Sigmoid colon (tissue), 7 donors: Measurements from ENCODE around the gene CITED1. TPM values are rescaled to one million over a fixed set of nuclear protein-coding genes. Genes with fewer than 3 reads are reported as not detected.

Experiments used
- DNase-seq: peaks from one replicate; pipeline ENCODE4 v3.0.0-alpha.2; 2019
- H3K27ac ChIP-seq, 4 donors: fragments of 200-600 bp; sonication (generic); one replicate each; pipeline ENCODE4 v1.5.1; 2016 to 2019; ENCODE audit warnings: mild to moderate bottlenecking in 1 of 4
- H3K27me3 ChIP-seq, 3 donors: fragments of 200-600 bp; sonication (generic); one replicate each; pipeline ENCODE4 v1.5.1; 2019; ENCODE audit warnings: mild to moderate bottlenecking in 1 of 3
- H3K36me3 ChIP-seq, 4 donors: fragments of 200-600 bp; sonication (generic); one replicate each; pipeline ENCODE4 v1.5.1; 2016 to 2019
- H3K4me1 ChIP-seq, 4 donors: fragments of 200-600 bp; sonication (generic); one replicate each; pipeline ENCODE4 v1.5.1; 2017 to 2019
- H3K4me3 ChIP-seq, 4 donors: fragments of 200-600 bp; sonication (generic); one replicate each; pipeline ENCODE4 v1.5.1; 2017 to 2019; ENCODE audit warnings: mild to moderate bottlenecking in 2 of 4, moderate library complexity in 1 of 4
- H3K9me3 ChIP-seq, 4 donors: fragments of 200-600 bp in 3 of 4; sonication (generic) in 3 of 4; one replicate each; pipeline versions ENCODE4 v1.5.1 to v1.6.1; 2013 to 2019
- EP300 ChIP-seq, 4 donors: sonication (generic); formaldehyde crosslinking; IDR thresholded peaks; one replicate each; pipeline ENCODE4 v1.6.1; 2017; ENCODE audit warnings: antibody characterized with exemption in 4 of 4
- POLR2A ChIP-seq, 2 donors: fragments of 450-650 bp; IDR thresholded peaks; one replicate each; pipeline ENCODE4 v1.6.1; 2016; ENCODE audit warnings: antibody characterized with exemption in 2 of 2, mild to moderate bottlenecking in 2 of 2, moderate library complexity in 2 of 2
- POLR2AphosphoS5 ChIP-seq, 4 donors: sonication (generic); formaldehyde crosslinking; IDR thresholded peaks; one replicate each; pipeline ENCODE4 v1.6.1; 2017; ENCODE audit warnings: antibody characterized with exemption in 4 of 4
- WGBS, 2 donors: extraction: QIAGEN DNeasy Blood & Tissue Kit; methylation state at CpG; one replicate each; pipeline ENCODE4 v1.1.7; 2013; 5-methylcytosine and 5-hydroxymethylcytosine counted together
- intact Hi-C: fragments of 100-400 bp; cut with DNase I; formaldehyde crosslinking; loops from one replicate; pipeline ENCODE4 v1.15.1; 2023
- polyA plus RNA-seq, 3 donors: library from polyadenylated mRNA; stranded (reverse); fragments of 200-250 nt; gene quantifications; one replicate each; pipeline ENCODE4 v1.2.3, GENCODE V29; 2013
- total RNA-seq, 4 donors: library from RNA; depleted of rRNA; stranded (reverse); fragments of >200 nt; gene quantifications; one replicate each; pipeline ENCODE4 v1.1.0, GENCODE V29; 2016
- TF ChIP-seq, protein P1 (sequence below), 4 experiments: fragments of 450-650 bp in 3 of 4; fragments of 200-600 bp in 1 of 4; IDR thresholded peaks; one replicate each; pipeline ENCODE4 v1.5.1; 2016 to 2019; ENCODE audit warnings: antibody characterized with exemption in 4 of 4, mild to moderate bottlenecking in 3 of 4, moderate library complexity in 2 of 4
- donor health status: healthy with polysubstance abuse.
- donor health status: Bipolar disorder and iron deficiency.
- donor health status: healthy.

Gene CITED1
- total and polyA plus RNA-seq, 7 donors: 0.52 to 2.4 (median 0.99) TPM; not detected in 4

DNA sequence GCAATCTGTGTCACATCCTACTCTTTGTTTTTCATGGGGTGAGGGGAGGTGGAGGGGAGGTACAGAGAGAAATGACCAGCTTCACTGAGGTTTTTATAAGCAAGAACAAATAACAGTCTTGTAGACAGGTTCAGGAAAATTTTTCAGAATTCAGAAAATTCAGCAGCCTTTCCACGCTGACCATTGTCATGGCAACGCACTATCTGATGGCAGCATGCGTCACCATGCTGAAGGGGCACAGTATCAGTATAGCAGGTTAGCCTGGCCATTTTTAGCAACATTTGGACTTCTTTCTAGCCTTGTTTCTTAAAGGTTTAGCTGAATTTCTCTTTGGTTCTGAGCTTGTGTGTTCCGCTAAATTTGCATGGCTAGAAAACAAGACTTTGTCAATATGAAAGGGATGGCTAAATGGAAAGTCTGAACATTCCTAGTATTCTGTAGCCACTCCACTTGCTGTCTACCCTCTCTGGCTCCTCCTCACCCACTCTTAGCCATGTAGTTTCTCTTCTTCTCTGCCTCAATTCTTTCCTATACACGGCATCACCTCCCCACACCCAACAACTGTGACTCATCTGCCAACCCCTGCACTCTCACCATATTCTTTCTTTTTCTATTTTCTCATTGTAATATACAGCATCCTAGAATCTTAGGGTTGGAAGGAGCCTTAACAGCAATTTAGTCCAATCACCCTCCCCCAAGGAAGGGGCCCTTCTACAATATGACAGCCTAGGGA, 42.7 kb upstream of the CITED1 start:
- no peak for TF ChIP-seq EP300 (IDR thresholded peaks at IDR 0.05)
- TF ChIP-seq, protein P1, sequence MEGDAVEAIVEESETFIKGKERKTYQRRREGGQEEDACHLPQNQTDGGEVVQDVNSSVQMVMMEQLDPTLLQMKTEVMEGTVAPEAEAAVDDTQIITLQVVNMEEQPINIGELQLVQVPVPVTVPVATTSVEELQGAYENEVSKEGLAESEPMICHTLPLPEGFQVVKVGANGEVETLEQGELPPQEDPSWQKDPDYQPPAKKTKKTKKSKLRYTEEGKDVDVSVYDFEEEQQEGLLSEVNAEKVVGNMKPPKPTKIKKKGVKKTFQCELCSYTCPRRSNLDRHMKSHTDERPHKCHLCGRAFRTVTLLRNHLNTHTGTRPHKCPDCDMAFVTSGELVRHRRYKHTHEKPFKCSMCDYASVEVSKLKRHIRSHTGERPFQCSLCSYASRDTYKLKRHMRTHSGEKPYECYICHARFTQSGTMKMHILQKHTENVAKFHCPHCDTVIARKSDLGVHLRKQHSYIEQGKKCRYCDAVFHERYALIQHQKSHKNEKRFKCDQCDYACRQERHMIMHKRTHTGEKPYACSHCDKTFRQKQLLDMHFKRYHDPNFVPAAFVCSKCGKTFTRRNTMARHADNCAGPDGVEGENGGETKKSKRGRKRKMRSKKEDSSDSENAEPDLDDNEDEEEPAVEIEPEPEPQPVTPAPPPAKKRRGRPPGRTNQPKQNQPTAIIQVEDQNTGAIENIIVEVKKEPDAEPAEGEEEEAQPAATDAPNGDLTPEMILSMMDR (IDR thresholded peaks at IDR 0.05): no peak
- TF ChIP-seq POLR2A (IDR thresholded peaks at IDR 0.05): no peak
- TF ChIP-seq POLR2AphosphoS5 (IDR thresholded peaks at IDR 0.05): no peak
- no peaks in the 10 kb centered on the region for H3K27me3 ChIP-seq
- H3K4me3 ChIP-seq: no peak overlapping the region
- WGBS, 2 donors: 95 to 96% methylated on average over 5 of the region's 5 CpGs
- H3K27ac ChIP-seq: no peak overlapping the region
- intact Hi-C loops: no loop called here
- peaks cover 0 to 3% (median 0%) of the 10 kb centered on the region in 4 donors for H3K36me3 ChIP-seq
- no peak for DNase-seq
- H3K4me1 ChIP-seq: no peaks in the 10 kb centered on the region
- no peaks in the 10 kb centered on the region for H3K9me3 ChIP-seq

DNA sequence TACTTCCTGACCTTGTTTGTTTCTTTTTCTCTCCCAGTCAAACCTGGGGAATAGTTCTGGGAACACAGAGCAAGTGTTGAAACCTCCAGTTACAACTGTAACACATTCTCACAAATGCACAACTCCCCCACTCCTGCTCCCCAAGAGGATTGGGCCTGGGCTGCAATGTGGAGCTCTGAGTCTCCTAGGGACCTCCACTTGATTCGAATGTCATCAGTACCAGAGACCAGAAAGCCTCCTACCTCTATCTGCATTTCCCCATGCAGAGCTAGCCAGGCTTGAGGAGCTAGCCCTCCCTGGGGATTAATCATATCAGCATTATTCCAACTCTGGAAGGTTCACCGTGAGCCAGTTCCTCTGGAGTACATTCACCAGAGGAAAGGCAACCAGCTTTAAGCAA, 41.7 kb upstream of the CITED1 start:
- intact Hi-C loops: no loop called here
- Histone ChIP-seq H3K4me1 (no peaks in the 10 kb centered on the region), H3K4me3 (no peak overlapping the region), H3K27ac (no peak overlapping the region), H3K36me3 (peaks cover 0 to 3% (median 0%) of the 10 kb centered on the region in 4 donors), H3K27me3 (no peaks in the 10 kb centered on the region), H3K9me3 (no peaks in the 10 kb centered on the region)
- TF ChIP-seq POLR2A (IDR thresholded peaks at IDR 0.05) (no peak), POLR2AphosphoS5 (IDR thresholded peaks at IDR 0.05) (no peak), EP300 (IDR thresholded peaks at IDR 0.05) (no peak)
- TF ChIP-seq, protein P1 (IDR thresholded peaks at IDR 0.05): no peak
- no peak for DNase-seq
- WGBS, 2 donors: 81 to 89% methylated on average over 2 of the region's 2 CpGs

DNA sequence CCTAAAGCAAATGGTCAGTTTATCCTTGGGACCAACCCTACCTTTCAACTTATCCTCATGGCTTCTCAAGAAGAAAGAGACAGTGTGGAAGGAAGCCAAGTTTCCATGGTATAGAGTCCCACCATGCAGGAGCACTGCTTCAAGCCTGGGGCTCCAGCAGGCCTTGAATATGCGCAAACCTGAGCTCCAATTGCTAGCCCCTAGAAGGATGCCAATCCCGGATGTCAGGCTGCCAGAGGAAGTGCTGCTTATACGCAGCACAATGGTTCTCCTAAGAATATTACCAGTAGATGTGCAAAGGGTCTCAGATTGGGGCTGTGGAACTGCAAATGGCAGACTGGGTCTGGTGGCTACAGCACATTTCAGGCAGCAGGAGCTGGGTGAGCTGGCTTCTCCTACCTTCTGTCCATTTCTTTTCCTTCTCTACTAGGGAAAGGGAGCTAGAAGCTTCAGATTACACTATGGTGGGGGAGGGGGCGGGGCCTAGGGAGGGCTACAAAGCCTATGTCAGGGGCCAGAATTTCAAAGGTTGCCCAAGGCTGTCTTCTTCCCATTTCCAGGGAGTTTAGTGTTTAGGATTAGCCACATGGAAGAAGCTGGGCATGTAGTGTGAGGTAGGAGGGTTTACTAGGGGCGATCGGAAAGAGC, 40.7 kb upstream of the CITED1 start:
- H3K36me3 ChIP-seq: peaks cover 0 to 3% (median 0%) of the 10 kb centered on the region in 4 donors
- H3K4me1 ChIP-seq: no peaks in the 10 kb centered on the region
- no peak for DNase-seq
- TF ChIP-seq, protein P1 (IDR thresholded peaks at IDR 0.05): no peak
- no peak for TF ChIP-seq POLR2A (IDR thresholded peaks at IDR 0.05)
- TF ChIP-seq POLR2AphosphoS5 (IDR thresholded peaks at IDR 0.05): no peak
- TF ChIP-seq EP300 (IDR thresholded peaks at IDR 0.05): no peak
- H3K27me3 ChIP-seq: no peaks in the 10 kb centered on the region
- H3K9me3 ChIP-seq: no peaks in the 10 kb centered on the region
- intact Hi-C loops: no loop called here
- no peak overlapping the region for H3K27ac ChIP-seq
- no peak overlapping the region for H3K4me3 ChIP-seq
- 97% methylated on average over 6 of the region's 6 CpGs for WGBS, 2 donors

DNA sequence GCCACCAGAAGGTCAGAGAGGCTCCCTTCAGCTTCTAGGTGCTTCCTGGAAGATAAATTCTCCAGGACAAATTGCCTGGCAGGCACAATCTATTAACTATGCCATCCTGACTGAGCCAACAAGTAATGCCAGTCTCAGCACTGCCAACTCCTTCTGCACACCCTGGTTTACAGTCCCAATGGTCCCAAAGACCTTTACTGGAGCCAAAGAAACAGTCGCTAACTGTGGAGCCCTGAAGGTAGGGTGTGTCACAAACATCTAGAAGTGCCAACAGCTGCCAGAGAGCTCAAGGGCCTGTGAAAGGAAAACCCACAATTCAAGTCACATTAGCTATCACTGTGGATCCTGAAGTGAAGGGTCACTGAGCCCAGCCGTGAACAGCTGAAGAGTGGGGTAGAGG, 34.9 kb upstream of the CITED1 start:
- DNase-seq: no peak
- H3K4me3 ChIP-seq: no peak overlapping the region
- intact Hi-C loops: no loop called here
- H3K27ac ChIP-seq: no peak overlapping the region
- no peaks in the 10 kb centered on the region for H3K36me3 ChIP-seq
- TF ChIP-seq POLR2A (IDR thresholded peaks at IDR 0.05) (no peak), EP300 (IDR thresholded peaks at IDR 0.05) (no peak)
- H3K9me3 ChIP-seq: no peaks in the 10 kb centered on the region
- WGBS, 2 donors: 30 to 78% methylated on average over 2 of the region's 2 CpGs
- H3K4me1 ChIP-seq: no peaks in the 10 kb centered on the region
- H3K27me3 ChIP-seq: no peaks in the 10 kb centered on the region

DNA sequence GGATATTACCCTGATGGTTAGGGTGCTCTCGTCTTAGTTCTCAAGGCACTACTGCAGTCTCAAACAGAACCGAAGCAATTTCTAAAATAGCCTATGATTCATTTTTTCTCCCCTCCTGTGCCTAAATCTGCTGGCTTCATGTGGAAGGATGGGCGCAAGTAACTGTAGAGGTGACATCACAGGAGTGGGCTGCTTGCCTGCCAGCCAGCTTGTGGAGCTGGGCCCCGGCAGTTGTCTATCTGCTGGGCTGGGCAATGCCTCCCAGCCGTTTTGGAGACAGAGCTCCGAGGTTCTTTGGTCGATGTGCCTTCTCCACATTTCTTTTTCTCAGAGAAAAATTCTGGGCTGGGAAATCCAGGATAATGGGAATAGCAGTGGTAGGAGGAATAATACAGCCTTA, 34.3 kb upstream of the CITED1 start:
- intact Hi-C loops: no loop called here
- Histone ChIP-seq H3K4me1 (no peaks in the 10 kb centered on the region), H3K27ac (no peak overlapping the region), H3K4me3 (no peak overlapping the region), H3K36me3 (no peaks in the 10 kb centered on the region), H3K27me3 (no peaks in the 10 kb centered on the region), H3K9me3 (no peaks in the 10 kb centered on the region)
- no peak for TF ChIP-seq POLR2AphosphoS5 (IDR thresholded peaks at IDR 0.05)
- no peak for TF ChIP-seq POLR2A (IDR thresholded peaks at IDR 0.05)
- TF ChIP-seq, protein P1 (IDR thresholded peaks at IDR 0.05): no peak
- no peak for TF ChIP-seq EP300 (IDR thresholded peaks at IDR 0.05)
- DNase-seq: no peak
- WGBS, 2 donors: 84 to 92% methylated on average over 7 of the region's 7 CpGs
